Measurements from ENCODE around the gene LPP. TPM values are rescaled to one million over a fixed set of nuclear protein-coding genes. Genes with fewer than 3 reads are reported as not detected.

Gene LPP
- total RNA-seq, 1 donor from 2014 or later, result 184 TPM

DNA sequence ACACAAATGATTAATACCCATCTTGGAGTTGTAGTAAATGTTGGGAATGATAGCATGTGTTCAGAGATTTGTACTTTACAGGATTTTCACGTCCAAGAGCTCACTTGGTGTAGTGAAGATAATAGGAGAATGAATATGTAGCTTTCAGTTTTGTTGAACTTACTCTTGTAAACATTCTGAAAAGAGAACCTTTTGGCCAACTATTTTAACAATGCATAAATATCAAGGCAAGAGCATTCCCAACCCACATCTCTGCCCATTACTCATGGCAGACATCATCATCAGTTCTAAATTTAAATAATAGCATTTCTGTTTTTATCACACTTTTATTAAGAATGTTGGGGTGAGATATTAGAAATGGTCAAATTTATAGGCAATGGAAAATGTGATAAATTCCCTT lies 552.6 kb downstream of the LPP start:
- no peak overlapping the region for H3K4me3 Mint-ChIP-seq (ENCODE audit: unreplicated experiment)
- H3K4me1 Mint-ChIP-seq (ENCODE audit: unreplicated experiment), result peaks cover 25% of the 10 kb centered on the region
- TF ChIP-seq CTCF (IDR thresholded peaks at IDR 0.05), result no peak
- H3K27me3 Mint-ChIP-seq (ENCODE audit: unreplicated experiment), result no peaks in the 10 kb centered on the region
- H3K36me3 Mint-ChIP-seq (ENCODE audit: unreplicated experiment), result peaks cover 18% of the 10 kb centered on the region
- DNase-seq (ENCODE audit: extremely low spot score, unreplicated experiment), result no peak
- H3K9me3 Mint-ChIP-seq (ENCODE audit: unreplicated experiment), result no peaks in the 10 kb centered on the region
- no peak overlapping the region for H3K27ac Mint-ChIP-seq (ENCODE audit: unreplicated experiment)

DNA sequence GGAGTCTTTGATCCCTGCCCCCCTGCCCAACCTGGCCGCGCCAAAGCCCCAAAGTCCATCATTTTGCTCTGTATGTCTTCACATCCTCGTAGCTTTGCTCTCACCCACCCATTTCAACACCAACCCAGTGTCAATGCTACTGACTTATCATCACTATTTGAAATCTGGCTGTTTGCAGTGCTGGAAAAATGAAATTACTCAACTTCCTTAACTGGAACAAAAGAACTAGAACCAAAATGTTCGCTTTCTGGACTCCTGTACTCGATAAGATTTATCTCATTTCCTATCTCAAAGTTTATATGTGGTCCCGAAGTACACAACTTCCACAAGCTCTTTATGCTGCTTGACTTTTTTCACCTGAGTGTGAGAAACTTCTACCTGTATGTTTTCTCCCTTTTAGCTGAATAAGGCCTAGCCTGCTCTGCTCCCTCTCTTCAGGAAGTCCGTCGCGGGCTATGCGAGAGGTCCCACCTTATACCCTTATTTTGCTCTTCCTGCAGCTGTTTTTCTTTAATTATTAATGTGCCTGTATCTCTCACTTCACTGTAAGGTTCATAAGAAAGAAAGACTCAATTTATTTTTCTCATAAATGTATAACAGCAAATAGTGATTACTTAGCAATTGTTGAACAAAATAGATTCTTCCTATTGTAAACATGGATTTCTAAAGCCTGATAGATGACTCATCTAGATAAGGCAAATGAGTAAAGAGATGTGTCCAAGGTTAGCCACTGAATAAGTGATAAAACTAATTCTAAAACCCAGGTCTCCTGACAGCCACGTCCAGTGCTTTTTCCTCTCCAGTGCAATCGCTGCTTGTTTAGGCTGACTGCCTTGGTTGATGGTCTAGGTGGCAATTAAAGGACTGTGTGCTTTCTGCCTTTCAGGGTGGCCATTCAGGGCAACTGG lies 553.7 kb downstream of the LPP start:
- DNase-seq (ENCODE audit: extremely low spot score, unreplicated experiment), result no peak
- peaks cover 34% of the 10 kb centered on the region for H3K4me1 Mint-ChIP-seq (ENCODE audit: unreplicated experiment)

GRCh38 chr3:188711881-188712247 lies 557.9 kb downstream of the LPP start:
- H3K36me3 Mint-ChIP-seq (ENCODE audit: unreplicated experiment), result peaks cover 14% of the 10 kb centered on the region
- H3K9me3 Mint-ChIP-seq (ENCODE audit: unreplicated experiment), result no peaks in the 10 kb centered on the region
- no peak for TF ChIP-seq CTCF (IDR thresholded peaks at IDR 0.05)
- H3K4me1 Mint-ChIP-seq (ENCODE audit: unreplicated experiment), result peaks cover 30% of the 10 kb centered on the region
- H3K27me3 Mint-ChIP-seq (ENCODE audit: unreplicated experiment), result no peaks in the 10 kb centered on the region
- no peak overlapping the region for H3K4me3 Mint-ChIP-seq (ENCODE audit: unreplicated experiment)
- DNase-seq (ENCODE audit: extremely low spot score, unreplicated experiment), result no peak
- H3K27ac Mint-ChIP-seq (ENCODE audit: unreplicated experiment), result peak overlapping the region; percentile 73

More for the DNA sequence above, 553.7 kb downstream of the LPP start:
- TF ChIP-seq CTCF (IDR thresholded peaks at IDR 0.05), result no peak
- H3K27me3 Mint-ChIP-seq (ENCODE audit: unreplicated experiment), result no peaks in the 10 kb centered on the region
- no peak overlapping the region for H3K27ac Mint-ChIP-seq (ENCODE audit: unreplicated experiment)
- no peak overlapping the region for H3K4me3 Mint-ChIP-seq (ENCODE audit: unreplicated experiment)
- no peaks in the 10 kb centered on the region for H3K9me3 Mint-ChIP-seq (ENCODE audit: unreplicated experiment)
- peaks cover 18% of the 10 kb centered on the region for H3K36me3 Mint-ChIP-seq (ENCODE audit: unreplicated experiment)

GRCh38 chr3:188712248-188712924 lies 558.4 kb downstream of the LPP start:
- DNase-seq (ENCODE audit: extremely low spot score, unreplicated experiment), result no peak
- Mint-ChIP-seq H3K36me3 (ENCODE audit: unreplicated experiment) (peaks cover 14% of the 10 kb centered on the region), H3K4me1 (ENCODE audit: unreplicated experiment) (peaks cover 28% of the 10 kb centered on the region), H3K27ac (ENCODE audit: unreplicated experiment) (peak overlapping the region; percentile 73), H3K4me3 (ENCODE audit: unreplicated experiment) (no peak overlapping the region), H3K27me3 (ENCODE audit: unreplicated experiment) (no peaks in the 10 kb centered on the region), H3K9me3 (ENCODE audit: unreplicated experiment) (no peaks in the 10 kb centered on the region)
- no peak for TF ChIP-seq CTCF (IDR thresholded peaks at IDR 0.05)

- H3K4me1 Mint-ChIP-seq (ENCODE audit: unreplicated experiment), result peaks cover 28% of the 10 kb centered on the region
- H3K27ac Mint-ChIP-seq (ENCODE audit: unreplicated experiment), result peak overlapping the region; percentile 73
- H3K9me3 Mint-ChIP-seq (ENCODE audit: unreplicated experiment), result no peaks in the 10 kb centered on the region
- peaks cover 14% of the 10 kb centered on the region for H3K36me3 Mint-ChIP-seq (ENCODE audit: unreplicated experiment)
- H3K27me3 Mint-ChIP-seq (ENCODE audit: unreplicated experiment), result no peaks in the 10 kb centered on the region
- H3K4me3 Mint-ChIP-seq (ENCODE audit: unreplicated experiment), result no peak overlapping the region
- no peak for DNase-seq (ENCODE audit: extremely low spot score, unreplicated experiment)
- no peak for TF ChIP-seq CTCF (IDR thresholded peaks at IDR 0.05)
Measured at GRCh38 chr3:188712991-188713390, 559.0 kb downstream of the LPP start.

All from osteocyte (in vitro differentiated cells).